ENCODE results near the gene TMEM8B.

- TF ChIP-seq, protein P1, sequence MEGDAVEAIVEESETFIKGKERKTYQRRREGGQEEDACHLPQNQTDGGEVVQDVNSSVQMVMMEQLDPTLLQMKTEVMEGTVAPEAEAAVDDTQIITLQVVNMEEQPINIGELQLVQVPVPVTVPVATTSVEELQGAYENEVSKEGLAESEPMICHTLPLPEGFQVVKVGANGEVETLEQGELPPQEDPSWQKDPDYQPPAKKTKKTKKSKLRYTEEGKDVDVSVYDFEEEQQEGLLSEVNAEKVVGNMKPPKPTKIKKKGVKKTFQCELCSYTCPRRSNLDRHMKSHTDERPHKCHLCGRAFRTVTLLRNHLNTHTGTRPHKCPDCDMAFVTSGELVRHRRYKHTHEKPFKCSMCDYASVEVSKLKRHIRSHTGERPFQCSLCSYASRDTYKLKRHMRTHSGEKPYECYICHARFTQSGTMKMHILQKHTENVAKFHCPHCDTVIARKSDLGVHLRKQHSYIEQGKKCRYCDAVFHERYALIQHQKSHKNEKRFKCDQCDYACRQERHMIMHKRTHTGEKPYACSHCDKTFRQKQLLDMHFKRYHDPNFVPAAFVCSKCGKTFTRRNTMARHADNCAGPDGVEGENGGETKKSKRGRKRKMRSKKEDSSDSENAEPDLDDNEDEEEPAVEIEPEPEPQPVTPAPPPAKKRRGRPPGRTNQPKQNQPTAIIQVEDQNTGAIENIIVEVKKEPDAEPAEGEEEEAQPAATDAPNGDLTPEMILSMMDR (IDR thresholded peaks at IDR 0.05): no peak
- no peak for TF ChIP-seq POLR2A (IDR thresholded peaks at IDR 0.05)
Measured at GRCh38 chr9:35892051-35892450, 63.0 kb downstream of the TMEM8B start.

All from lower leg skin (tissue), 3 donors.